HTR-8/SVneo (cell line): Measurements from ENCODE around the gene RNF225.
A peak's percentile ranks its signal among the peaks of the same experiment; 100 is the strongest.
"Not testable (repeated sequence)": the region's sequence is repeated elsewhere in the genome, so short reads cannot be mapped to it uniquely, and the experiment has no call there.

Experiments
- DNase-seq: peaks from one replicate; pipeline ENCODE4 v3.0.0; 2011; ENCODE audit warnings: low spot score, mixed read lengths; ENCODE audit not compliant: insufficient read length
- FAIRE-seq: peaks from 2 replicates; lab custom pipeline; 2011; peaks lifted over from hg19 to GRCh38; lab: Jason Lieb, UNC

Gene RNF225

DNA sequence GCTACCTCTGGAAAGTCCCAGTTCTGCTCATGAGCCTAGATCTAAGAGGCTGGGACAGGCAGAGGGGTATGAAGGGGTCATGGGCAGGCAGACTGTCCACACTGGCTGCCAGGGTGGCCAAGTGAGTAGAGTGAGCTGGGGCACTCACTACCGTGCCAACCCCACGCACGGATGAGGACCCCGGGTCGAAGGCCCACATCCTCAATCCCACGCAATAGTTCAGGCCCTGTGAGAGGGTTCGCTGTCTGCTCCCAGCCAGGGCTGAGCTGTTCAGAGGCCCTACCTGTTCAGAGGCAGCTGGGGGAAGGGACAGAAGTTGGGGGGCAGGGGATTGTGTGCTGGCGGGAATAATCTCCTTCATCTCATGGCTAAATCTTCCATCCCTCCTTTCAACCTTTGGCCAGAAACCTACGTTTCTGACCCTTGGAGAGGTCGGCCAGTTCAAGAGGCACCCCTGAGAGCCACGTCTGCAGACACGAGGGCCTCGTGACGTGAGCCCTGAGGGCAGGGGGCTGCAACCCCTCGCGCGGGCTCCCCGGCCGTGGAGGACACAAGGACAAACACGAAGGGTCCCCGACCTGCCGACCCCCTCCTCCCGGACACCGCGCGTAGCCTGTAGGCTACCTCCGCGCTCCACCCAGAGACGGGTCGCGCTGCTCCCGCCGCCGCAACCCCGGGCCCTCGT, 9.4 kb upstream of the RNF225 start:
- FAIRE-seq = no peak

DNA sequence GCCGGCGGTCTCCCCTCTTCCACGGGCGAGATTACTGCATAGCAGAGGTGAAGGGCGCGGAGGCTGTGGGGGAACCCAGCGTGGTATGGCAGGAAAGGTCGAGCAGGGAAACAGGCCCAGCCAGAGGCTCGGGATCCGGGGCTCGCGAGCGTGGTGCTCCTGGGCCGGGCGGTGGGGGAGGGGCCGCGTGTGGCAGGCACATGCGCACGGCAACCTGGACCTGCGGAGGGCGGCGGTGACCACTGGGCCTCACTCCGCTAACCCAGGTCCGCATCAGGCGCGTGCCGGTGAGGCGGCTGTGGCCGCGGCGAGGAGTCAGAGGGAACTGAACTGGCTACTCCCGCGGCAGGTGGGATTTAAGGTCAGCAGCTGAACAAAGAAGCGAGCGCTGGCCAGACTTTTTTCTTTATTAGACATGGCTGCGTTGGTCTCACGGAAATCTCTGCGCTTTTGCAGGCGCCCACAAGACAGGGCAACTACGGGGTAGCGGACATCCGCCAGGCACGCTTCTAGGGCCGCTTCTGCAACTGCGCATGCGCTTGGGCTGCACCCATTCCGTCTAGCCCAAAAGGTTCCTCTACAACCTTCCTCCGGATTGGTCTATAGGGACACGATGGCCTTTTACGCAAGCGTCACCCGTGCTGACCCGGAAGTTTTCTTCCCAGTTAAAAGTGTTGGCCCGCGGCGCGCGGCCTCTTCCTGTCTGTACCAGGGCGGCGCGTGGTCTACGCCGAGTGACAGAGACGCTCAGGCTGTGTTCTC, 8.7 kb upstream of the RNF225 start, which contains the start of gene RPS5:
Gene RPS5 (plus strand): TSS at position 694 of the 762 bp plus-strand sequence. CDS start 869 bp downstream, outside the sequence.
- peak; percentile 100 for DNase-seq
- peak; percentile 94 for FAIRE-seq

More for the DNA sequence above, 9.4 kb upstream of the RNF225 start:
- no peak for DNase-seq

DNA sequence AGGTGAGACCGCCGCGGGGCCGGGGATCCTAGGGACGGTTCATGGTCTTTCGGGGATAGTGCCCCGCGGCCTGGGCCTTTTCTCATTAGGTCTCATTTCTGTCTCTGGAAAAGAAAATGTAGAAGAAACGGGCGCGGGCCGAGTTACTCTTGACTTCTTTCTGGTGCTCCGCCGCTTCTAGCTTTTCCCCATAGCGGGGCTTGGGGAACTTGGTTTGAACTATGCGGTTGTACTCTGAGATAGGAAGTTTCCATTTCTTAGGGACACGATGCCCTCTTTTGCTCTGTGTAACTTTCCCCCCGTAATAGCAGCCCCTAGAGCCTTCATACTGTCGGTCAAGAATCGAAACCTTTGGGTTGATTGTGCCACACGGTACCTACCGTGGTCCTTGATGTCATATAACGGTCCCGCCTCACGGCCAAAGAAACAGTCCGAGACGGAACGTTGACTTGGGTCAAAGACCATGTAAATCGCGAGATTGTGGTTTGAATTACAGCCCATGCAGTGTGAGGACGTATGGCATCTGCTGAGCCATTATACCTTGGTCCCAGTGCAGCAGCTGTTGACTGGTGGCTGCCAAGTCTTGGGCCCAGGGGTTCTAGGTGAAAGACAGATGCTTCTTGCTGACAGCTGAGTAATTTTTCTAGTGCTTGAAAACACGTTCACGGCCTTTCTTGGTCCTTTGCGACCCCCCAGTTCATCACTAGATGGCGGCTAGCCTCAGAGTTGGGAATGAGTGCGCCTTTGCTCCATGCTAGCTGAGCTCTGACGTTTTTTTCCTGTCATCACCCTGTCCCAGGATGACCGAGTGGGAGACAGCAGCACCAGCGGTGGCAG, 7.9 kb upstream of the RNF225 start:
- FAIRE-seq (no peak), DNase-seq (no peak)

DNA sequence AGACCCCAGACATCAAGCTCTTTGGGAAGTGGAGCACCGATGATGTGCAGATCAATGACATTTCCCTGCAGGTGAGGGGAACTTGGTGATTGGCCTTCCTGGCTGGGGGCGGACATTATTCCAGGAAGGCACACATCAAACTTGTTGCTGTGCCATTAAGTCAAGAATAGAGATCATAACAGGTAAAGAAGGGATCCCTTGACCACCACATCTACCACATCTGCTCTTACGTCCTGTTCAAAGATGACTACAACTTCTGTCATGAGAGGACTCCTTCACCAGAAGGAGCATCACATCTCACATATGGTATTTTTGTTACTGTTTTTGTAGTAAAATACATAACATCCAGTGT, 7.3 kb upstream of the RNF225 start:
- DNase-seq = no peak
- FAIRE-seq = no peak

DNA sequence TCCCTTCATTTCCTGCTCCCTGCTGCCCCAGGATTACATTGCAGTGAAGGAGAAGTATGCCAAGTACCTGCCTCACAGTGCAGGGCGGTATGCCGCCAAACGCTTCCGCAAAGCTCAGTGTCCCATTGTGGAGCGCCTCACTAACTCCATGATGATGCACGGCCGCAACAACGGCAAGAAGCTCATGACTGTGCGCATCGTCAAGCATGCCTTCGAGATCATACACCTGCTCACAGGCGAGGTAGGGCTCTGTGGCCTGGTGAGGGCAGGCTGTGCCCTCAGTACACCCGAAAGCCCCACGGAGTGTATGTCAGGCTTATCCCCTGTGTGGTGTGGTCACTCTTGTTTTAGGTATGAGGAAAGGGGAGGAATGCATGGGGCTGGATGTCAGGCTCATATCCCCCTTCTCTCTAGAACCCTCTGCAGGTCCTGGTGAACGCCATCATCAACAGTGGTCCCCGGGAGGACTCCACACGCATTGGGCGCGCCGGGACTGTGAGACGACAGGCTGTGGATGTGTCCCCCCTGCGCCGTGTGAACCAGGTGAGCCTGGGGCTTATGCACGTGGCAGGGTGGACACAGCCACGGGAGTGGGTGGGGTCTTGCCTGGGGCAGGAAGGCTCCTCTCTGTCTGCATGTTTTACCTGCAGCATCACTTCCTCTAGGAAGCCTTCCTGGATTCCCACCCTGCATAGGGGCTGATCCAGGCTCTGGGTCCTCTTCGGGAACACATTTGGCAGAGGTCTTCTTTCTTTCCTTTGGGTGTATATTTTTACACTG, 2.3 kb upstream of the RNF225 start:
- FAIRE-seq = no peak

DNA sequence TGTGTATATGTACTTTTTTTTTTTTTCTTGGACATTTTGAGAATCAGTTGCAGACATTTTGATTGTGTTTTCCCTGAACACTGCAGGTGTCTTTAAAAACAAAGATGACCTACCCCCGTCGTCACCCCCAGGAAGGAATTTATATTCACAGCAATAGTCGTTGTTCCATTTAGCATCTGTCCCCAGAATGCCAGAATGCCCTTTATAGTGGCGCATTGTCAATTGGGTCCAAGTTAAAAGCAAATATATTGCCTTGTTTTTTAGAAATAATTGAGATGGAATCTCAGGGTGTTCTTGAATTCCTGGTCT, 1.8 kb upstream of the RNF225 start:
- FAIRE-seq = no peak
- no peak for DNase-seq

More for the DNA sequence above, 2.3 kb upstream of the RNF225 start:
- no peak for DNase-seq

DNA sequence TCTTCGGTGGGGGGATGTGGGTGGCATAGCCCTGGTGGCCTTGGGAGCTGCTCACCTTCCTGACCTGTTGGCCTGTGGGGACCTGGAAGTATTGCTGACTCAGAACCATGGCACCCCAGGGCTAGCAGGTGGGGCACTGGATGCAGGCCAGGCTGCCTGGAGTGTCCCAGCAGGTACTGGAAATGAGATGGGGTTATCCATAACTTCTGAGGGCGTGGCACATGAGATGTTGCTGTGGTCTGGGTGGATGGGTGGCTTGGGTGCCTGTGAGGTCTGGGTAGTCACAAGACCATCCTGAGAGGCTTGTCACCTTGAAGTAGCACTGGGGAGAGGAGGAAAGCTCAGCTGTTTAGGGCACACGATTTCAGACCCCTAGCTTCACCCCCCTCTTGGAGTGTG, 636 bp upstream of the RNF225 start:
- no peak for FAIRE-seq
- no peak for DNase-seq

DNA sequence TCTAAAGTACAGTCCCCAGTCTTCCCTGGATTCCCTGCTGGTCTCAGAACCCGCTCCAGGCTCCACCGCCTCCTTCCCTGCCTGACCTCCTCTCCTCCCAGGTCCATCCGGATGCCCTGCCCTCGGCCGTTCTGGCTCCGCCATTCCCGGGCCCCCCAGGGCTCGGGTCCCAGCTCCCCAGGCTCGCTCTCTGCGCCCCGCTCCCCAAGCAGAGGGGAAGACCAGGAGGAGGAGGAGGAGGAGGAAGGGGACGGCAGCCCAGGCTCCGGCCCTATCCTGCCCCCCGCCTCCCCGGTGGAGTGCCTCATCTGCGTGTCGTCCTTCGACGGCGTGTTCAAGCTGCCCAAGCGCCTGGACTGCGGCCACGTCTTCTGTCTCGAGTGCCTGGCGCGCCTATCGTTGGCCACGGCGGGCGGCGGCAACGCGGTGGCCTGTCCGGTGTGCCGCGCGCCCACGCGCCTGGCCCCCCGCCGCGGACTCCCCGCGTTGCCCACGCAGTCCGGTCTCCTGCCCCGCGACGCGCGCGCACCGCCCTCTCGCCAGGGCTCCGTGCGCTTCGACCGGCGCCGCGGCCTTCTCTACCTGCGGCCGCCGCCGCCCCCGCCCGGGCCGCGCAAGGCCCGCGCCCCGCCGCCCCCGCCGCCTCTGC, 647 bp downstream of the RNF225 start:
- FAIRE-seq (no peak), DNase-seq (no peak)

DNA sequence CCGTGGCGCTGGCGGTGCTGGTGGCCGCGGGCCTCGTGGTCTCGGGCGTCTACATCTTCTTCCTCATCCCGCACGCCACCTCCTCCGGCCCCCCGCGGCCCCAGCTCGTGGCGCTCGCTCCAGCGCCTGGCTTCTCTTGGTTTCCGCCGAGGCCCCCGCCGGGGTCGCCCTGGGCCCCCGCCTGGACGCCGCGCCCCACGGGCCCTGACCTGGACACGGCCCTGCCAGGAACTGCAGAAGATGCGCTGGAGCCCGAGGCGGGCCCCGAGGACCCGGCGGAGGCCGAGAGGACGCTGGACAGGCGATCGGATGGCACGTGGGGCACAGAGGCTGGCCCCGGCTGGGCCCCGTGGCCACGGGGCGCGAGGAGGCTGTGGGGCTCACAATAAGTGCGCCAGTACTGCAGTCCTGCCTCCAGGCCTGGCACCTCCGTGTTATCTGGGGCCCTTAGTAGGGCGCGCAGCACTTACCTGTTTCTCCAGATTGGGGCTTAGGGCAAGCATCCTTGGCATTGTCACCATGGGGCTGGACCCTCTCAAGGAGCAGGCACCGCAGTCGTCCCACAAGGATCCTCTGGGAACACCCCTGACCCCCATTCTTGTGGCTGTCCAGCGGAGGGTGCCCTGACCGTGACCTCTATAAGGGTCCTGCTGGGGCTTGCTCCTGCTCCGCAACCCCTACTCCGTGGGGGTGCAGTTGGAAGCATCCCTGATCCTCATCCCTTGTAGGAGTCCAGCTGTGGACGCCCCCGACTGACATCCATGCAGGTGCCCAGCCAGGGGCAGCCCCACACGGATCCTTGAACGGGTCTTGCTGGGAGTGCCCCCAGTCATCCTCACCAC, 1.5 kb downstream of the RNF225 start:
- DNase-seq = no peak
- no peak for FAIRE-seq

DNA sequence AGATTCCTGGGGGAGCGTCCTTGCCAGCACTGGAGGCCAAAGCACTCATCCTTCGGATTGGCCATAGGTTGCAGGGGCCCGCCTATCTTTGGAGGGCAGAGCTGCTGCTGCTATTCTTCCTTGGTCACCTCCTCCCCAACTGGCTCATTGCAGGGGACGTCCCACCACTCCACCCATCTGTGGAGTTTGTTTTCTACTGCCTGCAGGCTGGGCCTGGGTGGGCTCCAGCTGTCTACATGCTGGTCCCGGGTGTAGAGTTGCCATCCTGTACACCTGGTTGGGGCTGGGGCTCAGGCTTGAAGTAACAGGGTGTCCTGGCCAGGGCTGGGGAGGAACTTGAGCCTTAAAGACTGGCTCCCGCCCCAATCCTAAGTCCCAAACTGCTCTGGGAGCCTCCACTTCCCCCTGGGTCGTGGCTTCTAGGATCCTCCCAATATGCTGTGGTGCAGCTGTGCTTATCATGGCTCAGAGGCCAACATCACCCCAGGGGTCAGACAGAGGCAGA, 2.1 kb downstream of the RNF225 start:
- FAIRE-seq (no peak), DNase-seq (no peak)

DNA sequence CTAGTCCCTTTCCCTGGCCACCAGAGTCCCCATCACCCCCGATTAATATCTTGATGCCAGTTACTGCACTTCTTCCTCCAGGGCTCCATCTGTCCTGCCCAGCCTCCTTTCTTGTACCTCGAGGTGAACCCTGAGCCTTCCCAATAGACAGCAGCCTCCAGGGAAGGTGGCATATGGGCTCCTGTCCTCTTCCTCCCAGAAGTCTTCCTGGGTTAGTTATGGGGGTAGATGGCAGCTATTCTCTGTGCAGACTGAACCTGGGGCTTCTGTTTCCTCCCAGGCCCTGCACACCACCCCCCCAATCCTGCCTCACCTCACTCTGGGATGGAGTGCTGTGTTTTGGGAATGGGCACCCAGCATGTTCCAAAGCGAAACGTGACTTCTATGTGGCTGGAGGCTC, 2.6 kb downstream of the RNF225 start:
- no peak for FAIRE-seq

DNA sequence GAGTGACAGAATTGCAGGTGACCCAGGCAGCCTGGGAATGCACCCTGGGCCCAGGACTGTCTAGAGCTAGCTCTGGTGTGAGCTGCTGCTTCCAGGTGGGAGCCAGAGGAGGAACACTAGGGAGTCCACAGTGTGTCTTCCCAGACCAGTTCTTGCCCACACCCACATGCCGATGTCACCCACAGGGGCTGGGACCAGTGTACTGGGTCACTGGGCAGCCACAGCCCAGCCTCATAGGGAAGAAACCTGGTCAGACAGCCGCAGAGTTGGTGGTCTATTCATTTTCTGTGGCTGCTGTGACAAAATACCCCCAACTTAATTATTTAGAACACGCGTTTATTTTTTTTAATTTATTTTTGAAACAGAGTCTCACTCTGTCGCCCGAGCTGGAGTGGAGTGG, 3.1 kb downstream of the RNF225 start:
- DNase-seq = no peak
- FAIRE-seq = no peak

More for the DNA sequence above, 2.6 kb downstream of the RNF225 start:
- DNase-seq = no peak

DNA sequence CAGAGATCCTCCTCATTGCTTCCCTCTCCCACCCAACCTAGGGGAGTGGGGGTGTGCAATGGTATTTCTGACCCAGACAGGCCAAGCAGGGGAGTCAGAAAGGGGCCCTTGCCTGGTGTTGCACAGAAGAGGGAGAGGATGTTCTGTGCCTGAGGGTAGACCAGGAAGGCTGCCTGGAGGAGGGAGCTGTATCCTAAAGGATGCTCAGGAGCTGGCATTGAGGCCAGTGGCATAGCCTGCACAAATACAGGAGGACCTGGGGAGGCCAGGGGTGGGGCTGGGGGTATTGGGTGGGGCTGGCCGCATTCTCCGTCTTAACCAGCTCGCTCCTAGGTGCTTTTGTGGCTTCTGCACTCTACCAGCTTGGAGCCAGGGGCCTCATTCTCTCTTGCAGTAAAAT, 4.4 kb downstream of the RNF225 start:
- no peak for FAIRE-seq
- DNase-seq = no peak

DNA sequence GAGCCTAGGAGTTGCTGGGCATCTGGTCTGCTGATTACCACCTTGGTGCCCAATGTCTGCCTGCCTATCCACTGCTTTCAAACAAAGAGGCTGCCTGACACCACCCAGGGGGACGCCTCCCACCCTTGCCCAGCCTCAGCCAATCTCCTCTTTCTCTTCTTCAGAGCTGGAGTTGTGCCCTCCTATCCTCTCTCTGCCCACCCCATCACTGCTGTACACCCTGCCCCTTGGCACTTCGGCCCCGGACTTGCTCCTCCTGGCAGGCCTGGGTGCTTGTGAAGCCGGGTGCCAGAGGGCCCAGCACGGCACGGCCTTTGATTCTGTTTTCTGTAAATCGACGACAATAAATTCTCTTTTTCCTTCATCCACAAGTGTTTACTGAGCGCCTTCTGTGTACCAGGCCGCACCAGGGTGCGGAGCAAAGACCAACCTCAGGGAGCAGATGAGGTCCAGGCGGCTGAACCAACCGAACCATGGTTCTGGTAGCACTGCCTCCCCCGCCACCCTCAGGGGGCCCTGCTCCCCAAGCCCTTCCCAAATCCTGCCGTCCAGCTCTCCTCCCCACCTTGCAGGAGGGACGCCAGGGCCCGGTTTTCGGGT, 5.0 kb downstream of the RNF225 start:
- no peak for FAIRE-seq
- DNase-seq = no peak

DNA sequence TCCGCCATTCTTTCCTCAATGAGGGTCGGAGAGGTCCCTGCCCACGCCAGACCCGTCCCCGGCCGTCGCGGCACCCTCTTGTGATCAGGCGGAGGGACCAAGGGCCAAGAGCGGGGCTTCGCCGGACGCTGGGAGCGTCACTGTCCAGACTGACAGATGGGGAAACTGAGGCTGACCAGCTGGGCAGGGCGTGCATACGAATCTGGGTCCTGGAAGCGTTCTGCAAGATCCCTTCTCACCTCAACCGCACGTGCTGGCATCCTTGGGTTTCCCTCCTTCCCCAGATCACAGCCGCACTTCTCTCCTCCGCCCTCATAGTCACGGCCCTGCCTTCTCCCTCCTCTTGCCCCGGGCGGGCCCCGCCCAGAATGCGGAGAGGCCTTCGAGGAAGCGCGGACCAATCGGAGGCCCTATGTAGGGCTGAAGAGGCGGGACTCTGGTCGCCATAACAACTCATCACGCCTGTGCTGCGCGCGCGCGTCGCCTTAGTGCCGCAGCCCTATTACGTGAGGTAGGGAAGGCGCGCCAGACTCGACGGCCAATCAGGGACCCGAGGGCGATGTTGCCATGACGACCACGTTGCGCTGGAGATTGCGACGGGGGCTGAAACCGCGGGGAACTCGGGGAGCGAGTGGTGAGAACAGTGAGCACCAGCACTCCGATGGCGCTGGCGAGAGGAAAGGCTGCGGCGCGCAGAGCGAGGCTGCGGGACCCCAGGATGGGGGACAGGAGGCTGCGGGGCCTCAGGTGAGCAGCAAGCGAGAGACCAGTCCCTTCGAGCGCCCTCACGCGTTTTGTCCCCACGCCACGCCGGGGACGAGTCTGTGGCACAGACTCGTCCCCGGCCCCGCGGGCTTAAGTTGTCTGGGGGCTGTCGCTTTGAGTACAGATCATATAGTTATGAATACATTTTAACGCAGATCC, 5.7 kb downstream of the RNF225 start:
- FAIRE-seq (peak; percentile 97), DNase-seq (peak; percentile 97)

DNA sequence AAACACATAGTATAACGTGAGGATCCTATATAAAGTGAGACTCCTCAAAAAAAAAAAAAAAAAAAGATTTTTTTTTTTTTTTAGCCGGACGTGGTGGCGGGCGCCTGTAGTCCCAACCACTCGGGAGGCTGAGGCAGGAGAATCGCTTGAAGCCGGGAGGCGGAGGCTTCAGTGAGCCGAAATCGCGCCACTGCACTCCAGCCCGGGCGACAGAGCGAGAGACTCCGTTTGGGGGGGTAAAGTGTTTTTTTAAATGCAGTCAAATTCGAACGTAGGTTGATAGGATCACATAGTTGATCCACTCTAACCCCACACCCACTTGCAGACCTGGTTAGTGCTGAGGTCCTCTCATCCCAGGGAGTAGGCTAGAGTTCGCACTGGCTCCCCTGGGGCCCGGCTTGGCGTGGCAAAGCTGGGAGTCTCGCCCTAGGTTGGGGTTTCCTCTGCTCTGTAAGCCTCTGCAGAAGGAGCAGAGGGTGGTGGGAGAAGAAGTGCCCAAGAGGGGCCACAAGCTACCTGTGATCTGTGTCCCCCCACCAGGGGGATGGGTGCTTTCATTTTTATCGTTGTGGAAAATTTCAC, 6.5 kb downstream of the RNF225 start:
- DNase-seq (no peak), FAIRE-seq (no peak)

DNA sequence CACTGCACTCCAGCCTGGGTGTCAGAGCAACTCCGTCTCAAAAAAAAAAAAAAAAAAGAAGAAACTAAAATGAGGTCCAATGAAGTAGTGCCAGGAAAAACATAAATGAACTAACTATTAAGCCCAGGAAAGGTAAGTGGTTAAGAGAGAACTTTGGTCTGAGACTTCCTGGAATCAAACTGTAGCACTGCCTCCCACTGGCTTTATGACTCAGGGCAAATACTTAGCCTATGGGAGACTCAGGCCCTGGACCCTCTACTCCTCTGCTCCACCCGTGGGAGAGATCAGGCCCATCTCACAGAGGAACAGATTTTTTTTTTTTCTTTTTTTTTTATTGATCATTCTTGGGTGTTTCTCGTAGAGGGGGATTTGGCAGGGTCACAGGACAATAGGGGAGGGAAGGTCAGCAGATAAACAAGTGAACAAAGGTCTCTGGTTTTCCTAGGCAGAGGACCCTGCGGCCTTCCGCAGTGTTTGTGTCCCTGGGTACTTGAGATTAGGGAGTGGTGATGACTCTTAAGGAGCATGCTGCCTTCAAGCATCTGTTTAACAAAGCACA, 8.5 kb downstream of the RNF225 start:
- FAIRE-seq, DNase-seq: not testable (repeated sequence)
